GM21423 (cell line): ENCODE data around the gene AMDHD2.
"Not testable (repeated sequence)": the region's sequence is repeated elsewhere in the genome, so short reads cannot be mapped to it uniquely, and the experiment has no call there.

Experiments
- ATAC-seq: cut with Tn5 transposase; IDR thresholded peaks from one replicate; pipeline ENCODE4 v1.9.1; 2021; ENCODE audit warnings: mild to moderate bottlenecking, moderate library complexity; ENCODE audit not compliant: unreplicated experiment

Gene AMDHD2

GRCh38 chr16:2567506-2567905 lies 47.3 kb downstream of the AMDHD2 start:
- not testable (repeated sequence) for ATAC-seq

GRCh38 chr16:2568573-2568972 lies 48.4 kb downstream of the AMDHD2 start:
- peak; percentile 54 for ATAC-seq

GRCh38 chr16:2572704-2573103 lies 52.5 kb downstream of the AMDHD2 start:
- not testable (repeated sequence) for ATAC-seq

GRCh38 chr16:2575839-2576238 lies 55.7 kb downstream of the AMDHD2 start:
- ATAC-seq: not testable (repeated sequence)

- ATAC-seq: not testable (repeated sequence)
Observed at GRCh38 chr16:2577044-2577443, 56.9 kb downstream of the AMDHD2 start.

- ATAC-seq: not testable (repeated sequence)
Observed at GRCh38 chr16:2578905-2579304, 58.7 kb downstream of the AMDHD2 start.

GRCh38 chr16:2580143-2580542 lies 60.0 kb downstream of the AMDHD2 start:
- not testable (repeated sequence) for ATAC-seq

- not testable (repeated sequence) for ATAC-seq
Observed at GRCh38 chr16:2580818-2581217, 60.6 kb downstream of the AMDHD2 start.
